Erythroblast (primary cell): ENCODE results near the gene TSHZ2.

Source experiments
- DNase-seq, 2 experiments: peaks; one replicate each; lab custom pipeline; 2025; lab: John Stamatoyannopoulos, UW
- GATA1 ChIP-seq: IDR thresholded peaks from 2 replicates; pipeline ENCODE4 v1.6.1; 2011; ENCODE audit warnings: low read depth, mild to moderate bottlenecking, control low read depth, low read length, moderate library complexity
- POLR2A ChIP-seq: IDR thresholded peaks from 2 replicates; pipeline ENCODE4 v1.6.1; 2011; ENCODE audit warnings: mild to moderate bottlenecking, low read length

The TSHZ2 gene

DNA sequence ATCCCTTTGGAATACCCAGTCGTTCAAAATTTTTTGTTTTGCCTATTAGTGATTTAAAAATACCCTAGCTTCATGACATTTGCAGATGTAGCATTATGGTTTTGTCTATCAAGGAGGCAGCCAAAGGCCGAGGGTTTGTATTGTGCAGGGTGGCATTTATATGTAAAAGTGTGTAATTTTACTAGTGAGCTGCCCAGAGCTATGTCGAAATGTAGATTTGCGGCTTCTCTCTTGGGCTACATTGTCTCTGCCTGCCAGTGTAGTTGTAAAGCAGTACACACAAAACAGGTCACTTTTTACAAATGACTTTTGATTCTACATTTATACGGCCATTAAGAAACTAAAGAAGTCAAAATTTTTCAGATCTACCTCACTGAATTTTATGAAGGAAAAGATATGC, 87.7 kb downstream of the TSHZ2 start:
- no peak for DNase-seq
- TF ChIP-seq GATA1 = no peak
- no peak for TF ChIP-seq POLR2A

DNA sequence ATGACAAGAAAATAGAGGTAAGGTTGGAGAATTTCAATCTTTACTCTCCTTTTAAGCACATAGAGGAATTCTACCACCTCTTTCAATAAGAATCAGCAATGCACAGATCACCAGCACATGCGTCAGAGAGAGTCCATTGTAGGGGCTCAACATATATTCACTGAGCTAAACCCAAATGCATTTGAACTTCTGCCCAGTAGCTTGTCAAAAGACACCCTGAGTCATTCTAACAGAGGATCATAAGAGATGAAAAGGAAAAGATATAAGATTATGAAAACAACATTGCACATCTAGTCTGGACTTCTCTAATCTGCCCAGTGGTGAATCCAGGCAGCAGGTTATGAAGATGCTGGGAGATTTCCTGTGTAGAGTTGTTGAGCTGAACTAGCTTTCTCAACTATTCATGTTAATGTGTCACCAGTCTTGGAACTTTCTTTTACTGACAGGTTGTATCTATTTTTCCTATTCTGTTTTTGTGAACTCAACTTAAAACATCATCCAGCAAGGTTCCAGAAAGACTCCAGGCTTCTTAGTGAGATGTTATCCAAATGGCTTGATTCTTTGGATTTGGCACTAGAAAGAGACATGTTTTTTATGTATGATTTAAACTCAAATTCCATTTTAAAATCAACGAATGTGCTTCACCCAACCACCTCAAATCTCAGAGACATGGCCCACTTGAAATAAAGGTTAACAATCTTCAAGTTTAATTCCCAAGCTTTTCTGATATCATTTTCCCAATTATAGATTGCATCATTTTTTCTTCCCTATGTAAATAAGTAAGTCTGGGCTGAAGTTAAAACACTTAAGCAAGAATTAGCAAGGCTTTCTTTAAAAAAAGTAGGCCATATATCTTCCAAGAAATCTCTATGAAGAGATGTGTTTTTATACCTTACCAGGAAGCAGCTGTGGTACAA, 89.3 kb downstream of the TSHZ2 start:
- DNase-seq = no peak

DNA sequence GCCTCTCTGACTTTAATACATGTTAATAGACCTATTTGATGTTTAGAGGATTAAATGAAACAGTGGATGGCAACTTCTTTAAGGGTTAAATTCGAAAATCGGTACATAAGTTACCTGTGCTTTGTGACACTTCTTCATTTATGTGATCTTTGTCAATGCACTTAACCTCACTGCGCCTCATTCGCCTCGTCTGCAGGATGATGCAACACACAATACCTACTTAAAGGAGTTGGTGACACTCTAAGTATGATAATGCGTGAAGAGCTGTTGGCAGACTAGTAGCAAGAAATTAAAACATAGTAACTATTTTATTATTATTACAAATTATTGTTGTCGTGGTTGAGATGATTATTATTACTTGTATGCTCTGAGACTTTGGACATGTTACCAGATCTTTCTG, 92.8 kb downstream of the TSHZ2 start:
- TF ChIP-seq POLR2A (no peak), GATA1 (no peak)
- no peak for DNase-seq

More for the DNA sequence above, 89.3 kb downstream of the TSHZ2 start:
- TF ChIP-seq POLR2A = no peak
- no peak for TF ChIP-seq GATA1

DNA sequence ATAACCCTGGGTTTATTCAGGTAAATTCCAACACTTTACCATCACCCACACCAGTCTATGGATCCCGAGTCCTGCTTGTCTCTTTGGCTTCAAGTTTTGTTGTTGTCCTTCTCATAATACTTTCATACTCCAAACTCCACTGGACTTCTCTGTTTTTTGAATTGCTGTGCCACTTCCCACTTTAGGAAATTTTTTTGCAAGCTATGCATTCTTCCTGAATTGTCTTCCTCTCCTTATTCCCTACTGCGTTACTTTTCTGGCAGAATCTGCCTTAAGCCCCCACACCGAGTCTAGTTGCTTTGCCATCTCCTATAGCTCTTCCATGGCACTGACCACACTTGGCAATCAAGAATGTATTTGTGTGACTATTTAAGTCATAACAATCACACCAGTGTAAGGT, 96.1 kb downstream of the TSHZ2 start:
- DNase-seq = no peak
- no peak for TF ChIP-seq GATA1
- TF ChIP-seq POLR2A = no peak

DNA sequence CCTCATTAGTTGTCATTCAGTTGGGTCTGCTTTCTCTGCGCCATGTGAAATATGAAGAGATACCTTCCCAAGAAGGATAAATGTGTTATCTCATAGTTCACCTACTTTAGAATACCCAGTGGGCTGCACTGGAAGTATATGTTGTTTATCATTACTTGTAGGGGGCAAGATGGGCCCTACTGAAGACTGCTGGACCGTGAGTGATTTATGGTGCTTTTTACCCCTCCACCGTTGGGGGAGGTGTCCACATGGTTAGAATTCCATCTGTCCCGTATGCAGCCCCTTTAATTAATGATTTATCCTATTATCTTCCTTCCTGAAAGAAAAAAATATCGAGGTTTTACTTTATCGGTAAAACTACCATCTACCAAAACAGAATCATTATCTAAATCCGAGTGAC, 97.0 kb downstream of the TSHZ2 start:
- TF ChIP-seq POLR2A (no peak), GATA1 (no peak)
- DNase-seq = no peak

DNA sequence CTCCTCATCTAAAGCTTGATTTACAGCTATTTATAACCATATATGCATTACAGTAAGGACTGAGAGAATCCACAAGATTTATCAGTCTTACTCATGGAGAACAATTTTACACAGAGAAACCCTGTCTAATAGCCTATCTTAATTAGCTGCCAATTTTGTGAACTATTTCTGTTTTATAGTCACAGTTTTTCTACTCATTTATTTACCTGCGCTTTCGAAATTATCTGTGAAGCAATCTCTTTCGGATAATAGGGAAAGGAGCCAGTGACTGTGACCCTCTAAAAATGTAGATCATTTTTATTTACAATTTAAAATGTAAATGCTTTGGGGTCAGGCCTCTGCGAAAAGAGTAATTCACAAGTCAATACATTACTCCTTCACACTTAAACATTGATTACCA, 98.1 kb downstream of the TSHZ2 start:
- DNase-seq = no peak
- TF ChIP-seq GATA1 (no peak), POLR2A (no peak)

DNA sequence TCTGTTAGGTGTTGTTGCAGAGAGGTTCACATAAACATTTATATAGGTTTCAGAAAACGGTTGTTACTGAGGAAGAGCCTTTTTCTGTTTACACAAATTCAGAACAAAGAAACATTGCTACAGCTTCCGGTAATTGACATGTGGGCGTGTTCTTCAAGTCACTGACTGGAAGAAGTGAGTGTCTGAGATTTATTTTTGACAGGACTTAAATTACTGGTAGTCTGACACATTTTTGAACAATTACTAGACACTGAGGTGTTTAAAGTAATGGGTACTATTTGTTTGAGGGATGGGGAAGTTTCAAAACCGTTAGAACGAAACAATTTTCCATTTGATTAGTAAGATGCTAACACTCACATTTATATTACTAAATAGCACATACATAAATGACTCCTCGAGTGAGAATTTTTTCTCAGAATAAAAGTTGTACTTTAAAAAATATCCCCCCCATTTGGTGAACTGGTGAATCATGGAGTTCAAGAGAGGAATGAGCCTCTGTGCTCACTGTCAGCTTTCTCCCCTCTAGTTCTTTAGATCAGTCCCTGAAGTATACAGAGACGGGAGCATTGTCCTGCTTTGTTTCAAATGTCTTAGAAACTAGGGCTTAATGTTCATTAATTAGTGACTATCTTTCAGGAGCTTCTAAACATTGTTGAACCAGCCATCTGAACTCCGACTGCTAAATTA, 98.7 kb downstream of the TSHZ2 start:
- TF ChIP-seq GATA1 = no peak
- TF ChIP-seq POLR2A = no peak
- DNase-seq = no peak

DNA sequence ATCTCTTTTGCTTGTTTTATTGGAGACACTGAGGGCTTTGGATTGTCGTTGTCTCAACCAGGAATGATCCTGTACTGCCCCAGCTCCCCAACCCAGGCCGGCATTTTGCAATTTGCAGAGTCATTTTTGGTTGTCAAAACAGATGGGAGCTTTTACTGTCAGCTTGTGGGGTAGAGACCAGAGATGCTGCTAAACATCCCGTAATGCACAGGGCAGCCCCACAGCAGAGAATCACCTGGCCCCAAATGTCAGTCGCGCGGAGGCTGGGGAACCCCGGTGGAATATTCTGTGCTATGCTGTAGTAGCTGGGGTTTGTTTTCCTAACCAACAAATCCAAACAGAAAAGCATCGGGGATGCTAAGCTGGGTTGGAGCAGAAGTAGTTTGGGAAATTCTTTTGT, 99.7 kb downstream of the TSHZ2 start:
- no peak for TF ChIP-seq POLR2A
- TF ChIP-seq GATA1 = no peak

DNA sequence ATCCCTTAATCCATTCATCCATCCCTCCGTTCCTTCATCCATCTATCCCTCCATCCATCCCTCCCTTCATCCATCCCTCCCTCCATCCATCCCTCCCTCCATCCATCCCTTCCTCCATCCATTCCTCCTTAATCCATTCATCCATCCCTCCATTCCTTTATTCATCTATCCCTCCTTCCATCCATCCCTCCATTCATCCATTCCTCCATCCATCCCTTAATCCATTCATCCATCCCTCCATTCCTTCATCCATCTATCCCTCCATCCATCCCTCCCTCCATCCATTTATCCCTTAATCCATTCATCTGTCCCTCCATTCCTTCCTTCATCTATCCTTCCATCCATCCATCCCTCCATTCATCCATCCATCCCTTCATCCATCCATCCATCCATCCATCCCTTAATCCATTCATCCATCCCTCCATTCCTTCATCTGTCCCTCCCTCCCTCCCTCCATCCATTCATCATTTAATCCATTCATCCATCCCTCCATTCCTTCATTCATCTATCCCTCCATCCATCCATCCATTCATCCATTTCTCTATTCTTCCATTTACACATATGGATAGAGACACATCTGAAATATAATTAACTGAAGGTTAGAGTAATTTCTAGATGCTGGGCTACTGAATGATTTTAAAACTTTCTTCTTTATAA, 100.9 kb downstream of the TSHZ2 start:
- no peak for DNase-seq
- TF ChIP-seq POLR2A = no peak
- no peak for TF ChIP-seq GATA1

More for the DNA sequence above, 99.7 kb downstream of the TSHZ2 start:
- DNase-seq = no peak

DNA sequence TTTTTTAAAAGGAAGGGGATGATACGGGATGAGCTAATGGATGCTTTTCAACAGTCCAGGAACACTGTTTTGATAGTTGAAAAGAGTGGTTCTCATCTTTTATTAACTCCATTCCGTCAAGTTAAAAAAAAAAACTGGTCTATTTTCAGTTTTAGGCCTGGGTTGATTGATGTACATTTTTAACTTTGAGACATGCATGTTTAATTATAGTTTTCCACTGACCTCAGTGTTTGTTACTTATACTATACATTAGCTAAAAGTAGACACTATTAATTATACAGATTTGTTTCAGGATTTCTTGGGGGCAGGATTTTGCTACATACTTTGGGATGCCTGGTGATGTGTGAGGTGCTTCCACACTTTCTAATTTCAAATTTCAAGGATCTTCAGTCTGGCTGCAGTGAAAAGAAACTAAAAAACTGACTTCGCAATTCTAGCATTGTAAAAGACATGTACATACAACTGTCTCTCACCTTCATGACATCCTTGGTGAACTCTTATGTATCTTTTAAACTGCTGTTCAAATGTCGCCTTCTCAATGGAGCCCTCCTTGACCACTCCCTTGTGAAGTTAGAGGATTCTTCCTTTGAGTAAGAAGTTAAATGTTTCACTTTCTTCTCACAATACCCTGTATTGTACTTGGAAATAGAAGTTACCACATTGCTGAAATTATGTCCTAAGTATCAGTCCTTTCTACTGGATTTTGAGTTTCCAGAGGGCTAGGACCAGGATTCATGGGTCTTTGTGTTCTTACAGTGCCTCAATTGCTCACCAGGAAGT, 101.7 kb downstream of the TSHZ2 start:
- no peak for TF ChIP-seq POLR2A
- TF ChIP-seq GATA1 = no peak
- no peak for DNase-seq

DNA sequence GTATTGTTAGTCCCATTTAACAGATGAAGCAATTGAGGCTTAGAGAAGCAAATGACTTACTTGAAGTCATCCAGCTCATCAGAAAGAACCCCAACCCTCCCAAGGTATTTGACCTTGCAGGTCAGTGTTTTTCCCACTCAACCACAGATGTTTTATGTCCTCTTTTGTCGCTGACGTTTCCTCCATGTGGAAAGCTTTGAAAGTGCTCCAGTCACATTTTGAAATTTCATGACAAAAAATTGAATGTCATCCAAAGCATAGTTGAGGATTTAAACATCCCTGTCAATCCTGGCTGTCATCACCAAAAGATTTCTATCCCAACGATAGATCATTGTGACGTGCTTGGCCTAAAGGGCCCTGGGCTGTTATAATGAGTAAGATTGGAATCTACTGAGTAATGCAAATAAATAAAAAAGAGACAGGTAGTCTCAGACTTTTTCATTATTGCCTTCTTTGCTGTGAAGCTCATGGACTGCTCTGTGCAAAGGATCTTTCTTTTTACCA, 102.7 kb downstream of the TSHZ2 start:
- no peak for TF ChIP-seq GATA1
- no peak for TF ChIP-seq POLR2A
- no peak for DNase-seq

DNA sequence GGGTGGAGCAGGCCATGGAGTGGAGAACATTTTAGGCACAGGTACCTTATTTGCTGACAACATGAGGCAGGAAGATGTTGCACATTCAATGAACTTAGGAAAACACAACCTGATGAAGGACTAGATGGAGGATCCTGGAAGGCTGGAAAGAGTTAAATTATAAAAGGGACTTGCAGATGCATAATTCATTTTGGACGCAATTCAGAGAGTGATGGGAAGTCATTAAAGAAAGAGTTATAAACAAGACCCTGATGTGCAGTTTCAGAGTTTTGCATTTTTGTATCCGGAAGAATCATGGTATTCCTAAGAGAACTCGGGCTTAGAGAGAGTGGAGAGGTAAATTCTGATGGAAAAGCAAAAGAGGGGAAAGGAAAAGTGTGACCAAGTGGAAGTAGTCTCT, 104.5 kb downstream of the TSHZ2 start:
- TF ChIP-seq GATA1 (no peak), POLR2A (no peak)
- DNase-seq = no peak
